Neural cell (in vitro differentiated cells): ENCODE data around the gene FOSL2. TPM values are rescaled to one million over a fixed set of nuclear protein-coding genes. Genes with fewer than 3 reads are reported as not detected.

Source experiments
- H2AFZ ChIP-seq: fragments of 200-600, 300-800 bp; sonication (generic), shearing (Covaris generic); 2 replicates; pipeline ENCODE4 v1.6.0; 2014; ENCODE audit warnings: low read depth, mild to moderate bottlenecking, antibody characterized with exemption, low read length, moderate library complexity
- H3F3A ChIP-seq: fragments of 200-600 bp; shearing (Covaris generic); 2 replicates; pipeline ENCODE4 v1.6.1; 2016; ENCODE audit warnings: mild to moderate bottlenecking, moderate library complexity, mixed read lengths, antibody characterized with exemption, low read length; ENCODE audit not compliant: insufficient read depth, poor library complexity, severe bottlenecking
- H3K27ac ChIP-seq: fragments of 200-600, 300-800 bp; sonication (generic), shearing (Covaris generic); 2 replicates; pipeline ENCODE4 v1.5.1; 2014; ENCODE audit warnings: mild to moderate bottlenecking, low read length, moderate library complexity
- H3K27me3 ChIP-seq: fragments of 300-800, 200-600 bp; sonication (generic), shearing (Covaris generic); 2 replicates; pipeline ENCODE4 v1.6.0; 2014; ENCODE audit warnings: mild to moderate bottlenecking, low read depth, low read length, moderate library complexity; ENCODE audit not compliant: insufficient read depth
- H3K36me3 ChIP-seq: fragments of 300-800, 200-600 bp; sonication (generic), shearing (Covaris generic); 2 replicates; pipeline ENCODE4 v1.5.1; 2014; ENCODE audit warnings: mild to moderate bottlenecking, antibody characterized with exemption, low read length, moderate library complexity; ENCODE audit not compliant: insufficient read depth
- H3K4me2 ChIP-seq: fragments of 300-800, 200-600 bp; sonication (generic), shearing (Covaris generic); 2 replicates; pipeline ENCODE4 v1.6.0; 2014; ENCODE audit warnings: mild to moderate bottlenecking, low read length
- H3K4me3 ChIP-seq: fragments of 300-800, 200-600 bp; sonication (generic), shearing (Covaris generic); 2 replicates; pipeline ENCODE4 v1.5.1; 2014; ENCODE audit warnings: mild to moderate bottlenecking, low read length, moderate library complexity
- H3K79me2 ChIP-seq: fragments of 200-600 bp; shearing (Covaris generic); replicated peaks from 2 replicates; pipeline ENCODE4 v1.6.0; 2014; ENCODE audit warnings: mild to moderate bottlenecking, low read length, moderate library complexity; ENCODE audit not compliant: insufficient read depth
- H3K9ac ChIP-seq: fragments of 300-800, 200-600 bp; sonication (generic), shearing (Covaris generic); 2 replicates; pipeline ENCODE4 v1.6.1; 2016; ENCODE audit warnings: mild to moderate bottlenecking, low read length, mixed read lengths
- H3K9me2 ChIP-seq: fragments of 200-600 bp; shearing (Covaris generic); 2 replicates; pipeline ENCODE4 v1.6.1; 2016; ENCODE audit warnings: mild to moderate bottlenecking, low read length, mixed read lengths; ENCODE audit not compliant: insufficient read depth
- H3K9me3 ChIP-seq: fragments of 200-600, 300-800 bp; sonication (generic), shearing (Covaris generic); 2 replicates; pipeline ENCODE4 v1.6.1; 2016; ENCODE audit warnings: mild to moderate bottlenecking, mixed run types, low read length, moderate library complexity, mixed read lengths
- H4K20me1 ChIP-seq: fragments of 200-600 bp; shearing (Covaris generic); 2 replicates; pipeline ENCODE4 v1.6.1; 2016; ENCODE audit warnings: mild to moderate bottlenecking, mixed run types; ENCODE audit not compliant: insufficient read depth
- CTCF ChIP-seq: fragments of 450-650 bp; IDR thresholded peaks from 2 replicates; pipeline ENCODE4 v1.5.1; 2014; ENCODE audit warnings: antibody characterized with exemption, mild to moderate bottlenecking, moderate library complexity; ENCODE audit not compliant: poor library complexity, severe bottlenecking
- EP300 ChIP-seq: fragments of 450-650 bp; conservative IDR thresholded peaks from 2 replicates; pipeline ENCODE4 v1.6.1; 2014; ENCODE audit warnings: antibody characterized with exemption, mild to moderate bottlenecking, moderate library complexity; ENCODE audit not compliant: poor library complexity, severe bottlenecking
- EZH2 ChIP-seq: fragments of 200-600, 300-800 bp; shearing (Covaris generic), sonication (generic); IDR thresholded peaks from 2 replicates; pipeline ENCODE4 v1.6.1; 2014; ENCODE audit warnings: antibody characterized with exemption, low read length, borderline replicate concordance, mild to moderate bottlenecking; ENCODE audit not compliant: insufficient read depth, poor library complexity, severe bottlenecking
- MXI1 ChIP-seq: fragments of 450-650 bp; conservative IDR thresholded peaks from 2 replicates; pipeline ENCODE4 v1.6.1; 2014; ENCODE audit warnings: antibody characterized with exemption, mild to moderate bottlenecking; ENCODE audit not compliant: poor library complexity, severe bottlenecking
- POLR2AphosphoS5 ChIP-seq: IDR thresholded peaks from 2 replicates; pipeline ENCODE4 v1.6.1; 2012
- RAD21 ChIP-seq: fragments of 450-650 bp; conservative IDR thresholded peaks from 2 replicates; pipeline ENCODE4 v1.6.1; 2014; ENCODE audit warnings: antibody characterized with exemption, mild to moderate bottlenecking, moderate library complexity
- REST ChIP-seq: IDR thresholded peaks from 2 replicates; pipeline ENCODE4 v1.6.1; 2012; ENCODE audit warnings: borderline replicate concordance
- SMC3 ChIP-seq: fragments of 450-650 bp; conservative IDR thresholded peaks from 2 replicates; pipeline ENCODE4 v1.6.1; 2014; ENCODE audit warnings: antibody characterized with exemption, mild to moderate bottlenecking, moderate library complexity; ENCODE audit not compliant: poor library complexity
- TAF1 ChIP-seq: IDR thresholded peaks from 2 replicates; pipeline ENCODE4 v1.6.1; 2012; ENCODE audit warnings: low read depth
- polyA plus RNA-seq: library from polyadenylated mRNA; depleted of rRNA; stranded (reverse); fragments of >200 nt; gene quantifications from 2 replicates; pipeline ENCODE4 v1.2.3, GENCODE V29; 2014

Gene FOSL2
- polyA plus RNA-seq, 1 donor from 2014 or later = 2.8 TPM

- Histone ChIP-seq H3K9me2 (no peaks in the 10 kb centered on the region), H3K27me3 (no peaks in the 10 kb centered on the region), H2AFZ (no peak overlapping the region), H3K36me3 (no peaks in the 10 kb centered on the region), H3K9me3 (no peaks in the 10 kb centered on the region), H3K9ac (no peak overlapping the region), H4K20me1 (no peaks in the 10 kb centered on the region), H3K4me2 (no peak overlapping the region), H3K79me2 (no peaks in the 10 kb centered on the region), H3K4me3 (no peak overlapping the region), H3F3A (no peaks in the 10 kb centered on the region), H3K27ac (no peak overlapping the region)
- TF ChIP-seq SMC3 (no peak), TAF1 (no peak), RAD21 (no peak), MXI1 (no peak), REST (no peak), EP300 (no peak), CTCF (no peak), EZH2 (no peak), POLR2AphosphoS5 (no peak)
Observed at GRCh38 chr2:28364610-28365009, 28.0 kb upstream of the FOSL2 start.

DNA sequence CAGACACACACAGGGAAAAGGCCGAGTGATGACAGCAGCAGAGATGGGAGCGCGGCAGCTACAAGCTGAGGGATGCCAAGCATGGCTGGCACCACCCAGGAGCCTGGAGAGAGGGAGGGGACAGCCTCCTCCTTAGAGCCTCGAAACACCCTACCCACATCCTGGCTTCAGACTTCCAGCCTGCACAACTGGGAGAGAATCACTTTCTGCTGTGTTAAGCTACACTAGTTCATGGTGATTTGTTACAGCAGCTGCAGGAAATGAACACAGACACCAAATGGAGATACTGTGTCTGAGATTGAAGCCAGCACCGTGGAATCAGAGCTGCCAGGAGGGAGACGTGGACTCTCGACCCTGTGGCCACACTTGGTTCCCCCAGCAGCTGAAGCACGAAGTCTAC, 27.5 kb upstream of the FOSL2 start:
- Histone ChIP-seq H3K27me3 (no peaks in the 10 kb centered on the region), H3K9ac (no peak overlapping the region), H3K9me3 (no peaks in the 10 kb centered on the region), H3K9me2 (no peaks in the 10 kb centered on the region), H4K20me1 (no peaks in the 10 kb centered on the region), H3K79me2 (no peaks in the 10 kb centered on the region), H2AFZ (no peak overlapping the region), H3K36me3 (no peaks in the 10 kb centered on the region), H3K4me2 (no peak overlapping the region), H3K27ac (no peak overlapping the region), H3K4me3 (no peak overlapping the region), H3F3A (no peaks in the 10 kb centered on the region)
- TF ChIP-seq TAF1 (no peak), REST (no peak), EZH2 (no peak), MXI1 (no peak), POLR2AphosphoS5 (no peak), SMC3 (no peak), RAD21 (no peak), CTCF (no peak), EP300 (no peak)
